ENCODE measurements around the gene TMCC3.
A peak's percentile ranks its signal among the peaks of the same experiment; 100 is the strongest.
"Not testable (repeated sequence)": the region's sequence is repeated elsewhere in the genome, so short reads cannot be mapped to it uniquely, and the experiment has no call there.

Gene TMCC3

DNA sequence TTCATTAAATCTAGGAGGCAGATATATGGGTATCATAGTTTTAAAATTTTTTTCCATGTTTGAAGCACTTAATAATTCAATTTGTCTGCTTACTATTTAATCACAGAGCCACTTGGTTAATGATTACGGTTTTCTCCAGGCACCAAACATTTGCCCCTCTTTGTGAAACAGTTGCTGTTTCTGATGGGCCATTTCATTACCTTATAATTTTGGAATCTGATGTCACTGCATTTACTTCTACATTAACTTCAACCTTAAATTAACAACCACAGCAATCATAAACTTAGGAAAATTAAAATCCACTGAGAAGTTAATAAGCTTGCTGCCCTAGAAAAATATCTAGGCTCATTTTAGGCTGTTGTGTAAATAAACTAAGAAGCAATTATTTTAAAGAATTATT is 17.0 kb downstream of the TMCC3 start:
- DNase-seq = no peak

DNA sequence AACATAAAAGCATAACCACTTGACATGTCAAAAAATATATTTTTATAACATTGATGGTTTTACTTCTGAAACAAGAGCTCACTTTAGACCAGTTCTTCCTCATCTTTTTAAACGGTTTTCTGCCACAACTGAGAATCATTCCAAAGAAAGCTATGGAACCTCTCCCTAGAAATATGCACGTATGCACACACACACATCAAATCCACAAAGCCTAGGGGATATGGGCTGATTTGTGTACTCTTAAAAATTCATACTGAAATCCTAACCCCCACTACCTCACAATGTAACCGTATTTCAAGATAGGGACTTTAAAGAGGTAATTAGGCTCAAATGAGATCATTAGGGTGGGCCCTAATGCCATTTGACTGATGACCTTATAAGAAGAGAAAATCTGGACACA is 19.3 kb downstream of the TMCC3 start:
- DNase-seq = no peak

DNA sequence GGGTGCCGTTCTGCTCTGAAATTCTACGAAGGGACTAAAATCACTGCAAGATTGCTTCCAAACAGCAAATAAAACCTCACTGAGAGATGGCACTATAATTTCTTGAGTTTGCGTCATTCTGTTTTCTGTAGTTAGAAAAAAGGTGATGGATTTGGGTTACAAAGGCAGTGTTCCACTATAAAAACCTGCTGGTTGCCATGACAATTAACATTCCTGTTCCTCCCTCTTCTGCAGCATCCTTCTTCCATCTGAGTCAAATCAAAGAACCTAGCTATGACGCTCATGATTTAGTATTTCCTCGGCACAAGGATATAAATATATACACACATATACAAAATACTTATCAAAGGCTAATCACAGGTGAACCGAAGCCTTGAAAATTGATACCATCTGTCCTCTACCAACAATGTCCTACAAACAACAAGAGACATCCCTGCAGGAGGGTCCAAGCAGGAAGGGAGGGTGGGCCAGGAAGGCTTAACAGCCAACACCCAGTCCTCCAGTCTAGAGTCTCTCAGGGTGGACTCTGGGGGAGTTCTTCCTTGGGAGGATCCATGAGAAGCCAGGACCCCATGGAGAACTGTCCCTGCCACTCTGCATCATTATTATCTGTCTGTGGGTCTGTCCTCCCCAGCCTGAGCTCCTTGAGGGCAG is 21.4 kb downstream of the TMCC3 start:
- no peak for DNase-seq

DNA sequence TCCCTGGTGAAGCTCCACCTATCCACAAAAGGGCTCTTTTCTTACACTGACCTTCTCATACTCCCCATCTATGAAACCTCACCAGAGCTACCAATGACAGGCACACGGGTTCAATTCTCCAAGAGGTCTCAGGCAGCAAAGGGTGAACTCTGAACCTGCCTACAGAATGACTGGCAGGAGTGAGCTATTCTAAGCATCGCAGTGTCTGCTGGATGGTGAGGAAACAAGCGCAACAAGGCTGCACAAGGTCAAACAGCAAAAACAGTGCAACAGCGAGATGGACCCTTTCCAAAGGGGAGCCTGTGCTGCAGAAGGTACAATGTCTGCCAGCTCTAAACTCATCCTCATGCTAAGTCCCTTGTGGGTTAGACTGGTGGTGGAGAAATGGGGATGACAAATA is 22.0 kb downstream of the TMCC3 start:
- DNase-seq = no peak

DNA sequence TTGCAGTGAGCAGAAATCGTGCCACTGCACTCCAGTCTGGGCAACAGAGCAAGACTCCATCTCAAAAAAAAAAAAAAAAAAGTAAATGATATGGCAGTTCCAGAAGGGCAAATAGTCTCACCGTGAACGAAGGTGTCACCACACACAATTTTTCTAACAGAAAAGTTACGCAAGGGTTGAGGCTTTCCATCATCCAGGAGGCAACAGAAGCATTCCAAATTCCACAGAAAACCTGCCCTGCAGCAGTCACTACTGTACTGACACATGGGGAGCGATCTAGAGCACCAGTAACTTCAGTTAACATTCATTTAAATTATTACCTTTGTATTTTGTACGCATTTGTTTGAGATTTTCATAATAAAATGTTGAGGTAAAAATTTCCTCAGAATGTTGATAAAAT is 24.8 kb downstream of the TMCC3 start:
- no peak for DNase-seq

DNA sequence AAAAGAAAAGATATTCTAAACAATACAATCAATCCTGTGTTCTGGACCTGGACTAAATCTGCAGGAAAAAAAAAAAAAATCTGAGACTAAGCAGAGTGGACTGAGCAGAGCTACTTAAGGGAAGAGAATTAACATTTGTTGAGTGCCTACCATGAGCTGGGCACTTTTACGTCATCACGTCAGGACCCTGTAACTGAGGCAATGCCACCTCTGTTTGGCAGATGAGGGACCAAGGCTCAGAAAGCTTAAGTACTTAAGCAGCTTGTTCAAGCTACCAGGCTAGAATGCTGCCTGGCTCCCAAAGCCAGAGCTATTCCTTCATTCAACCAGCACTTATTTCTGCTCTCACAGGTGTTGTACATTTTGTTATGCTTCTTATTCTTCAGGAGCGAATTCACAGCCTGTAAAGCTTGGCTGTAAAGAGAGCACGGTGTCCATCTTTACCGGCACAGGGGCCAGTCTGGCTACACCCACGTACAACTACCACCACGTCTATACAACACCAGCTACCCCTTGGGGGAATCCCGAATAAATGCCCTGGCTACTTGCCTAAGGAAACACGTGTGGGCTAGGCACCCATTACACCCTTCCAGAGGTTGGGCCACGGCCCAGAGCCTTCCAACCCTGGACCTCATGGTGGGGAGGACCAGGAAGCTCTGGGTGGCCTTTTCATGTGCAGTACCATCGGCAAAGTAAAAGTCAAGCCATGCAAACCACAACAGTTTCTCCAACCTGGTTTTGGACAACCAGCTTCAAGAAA is 27.0 kb downstream of the TMCC3 start:
- DNase-seq = no peak

DNA sequence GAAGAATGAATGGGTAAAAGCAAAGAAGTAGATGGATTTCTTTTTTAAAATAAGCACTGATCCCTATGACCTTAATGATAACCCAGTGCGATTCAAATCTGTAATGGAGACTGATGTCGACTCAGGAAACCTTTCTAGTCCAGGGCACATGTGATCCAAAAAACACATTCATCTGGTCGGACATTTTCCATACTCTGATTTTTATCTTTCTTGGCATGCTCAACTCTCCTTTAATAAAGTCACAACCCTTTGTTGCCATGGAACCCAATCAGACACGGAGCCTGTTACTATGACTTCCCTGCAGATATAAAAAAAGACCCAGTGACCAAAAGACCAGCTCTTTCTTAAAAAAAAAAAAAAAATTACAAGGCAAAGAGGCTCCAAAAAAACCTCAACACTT is 27.9 kb downstream of the TMCC3 start:
- DNase-seq = no peak

DNA sequence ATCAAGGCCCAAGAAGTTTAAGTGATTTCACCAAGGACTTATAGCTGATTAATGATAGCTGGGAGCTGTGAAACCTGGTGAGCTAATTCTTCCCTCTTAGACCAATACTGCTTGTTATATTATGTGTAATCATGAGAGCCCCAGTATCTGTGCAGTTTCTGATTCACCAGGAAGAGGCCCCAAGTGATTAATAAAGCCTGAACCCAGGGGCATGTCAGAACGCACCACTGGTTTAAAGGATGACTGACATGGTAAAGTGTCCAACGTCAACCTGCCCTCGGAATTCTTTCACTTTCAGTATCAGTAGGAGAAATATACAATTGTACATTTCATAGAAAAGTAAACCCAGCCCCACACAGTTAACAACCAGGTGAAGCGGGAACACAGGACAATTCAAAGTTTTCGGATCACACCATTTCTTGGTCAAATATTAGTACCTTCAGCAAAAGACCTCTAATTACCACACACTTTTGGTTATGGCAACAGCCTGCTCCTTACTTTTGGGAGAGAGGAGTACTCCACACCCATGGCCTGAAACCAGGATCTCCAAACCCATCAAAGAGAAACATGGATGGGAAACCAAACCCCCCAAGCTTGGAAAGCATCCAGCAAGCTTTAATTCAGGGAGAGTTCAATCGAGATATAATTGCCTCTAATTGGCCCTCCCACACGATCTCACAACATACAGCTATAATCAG is 28.5 kb downstream of the TMCC3 start:
- peak; percentile 71 for DNase-seq

DNA sequence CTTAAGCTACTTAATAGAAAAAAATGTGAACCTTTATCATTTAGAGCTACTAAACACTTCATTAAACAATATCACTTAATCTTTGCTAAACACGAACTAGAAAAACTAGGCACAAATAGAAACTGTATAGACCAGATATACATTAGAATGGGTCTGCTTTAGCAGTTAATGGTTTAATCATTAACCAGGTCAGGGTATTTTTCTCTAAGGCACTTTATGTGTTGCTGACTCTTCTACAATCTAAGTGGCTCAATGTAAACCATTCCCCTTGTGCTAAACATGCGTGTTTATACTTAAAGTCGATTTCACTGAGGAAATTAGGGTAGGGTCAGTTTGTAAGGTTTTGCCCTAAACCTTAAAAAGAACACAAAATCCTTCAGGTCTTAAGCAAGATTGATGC is 29.7 kb downstream of the TMCC3 start:
- DNase-seq = peak; percentile 84

DNA sequence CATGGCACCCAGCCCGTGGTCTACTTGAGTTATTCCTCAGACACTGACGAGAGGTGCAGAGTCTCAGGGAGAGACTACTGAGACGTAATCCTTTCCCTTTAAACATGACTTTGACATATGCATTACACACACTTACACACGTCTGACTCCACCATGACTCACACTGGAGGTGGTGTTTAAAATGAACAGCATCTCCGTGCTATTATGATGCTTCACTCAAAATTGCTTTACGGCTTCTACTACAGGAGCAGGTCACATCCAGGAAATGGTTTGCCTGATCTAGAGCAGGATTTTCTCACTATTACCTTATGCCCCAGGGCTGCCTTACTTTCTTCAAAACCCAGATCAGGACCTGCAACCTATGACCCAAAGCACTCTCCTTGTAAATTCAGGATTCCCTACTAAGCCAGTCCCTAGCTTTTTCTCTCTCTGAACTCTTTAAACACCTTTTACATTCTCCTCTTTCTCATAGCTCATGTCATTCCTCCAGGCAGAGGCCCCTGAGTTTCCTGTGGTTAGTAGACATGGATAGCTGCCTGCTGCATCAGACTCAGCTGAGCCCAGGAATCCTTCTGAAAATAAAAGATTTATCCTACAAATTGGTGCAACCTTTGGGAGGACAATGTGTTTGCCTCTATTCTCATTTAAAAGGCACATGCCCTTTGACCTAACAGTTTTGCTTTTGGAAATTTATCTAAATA is 31.2 kb downstream of the TMCC3 start:
- peak; percentile 21 for DNase-seq

DNA sequence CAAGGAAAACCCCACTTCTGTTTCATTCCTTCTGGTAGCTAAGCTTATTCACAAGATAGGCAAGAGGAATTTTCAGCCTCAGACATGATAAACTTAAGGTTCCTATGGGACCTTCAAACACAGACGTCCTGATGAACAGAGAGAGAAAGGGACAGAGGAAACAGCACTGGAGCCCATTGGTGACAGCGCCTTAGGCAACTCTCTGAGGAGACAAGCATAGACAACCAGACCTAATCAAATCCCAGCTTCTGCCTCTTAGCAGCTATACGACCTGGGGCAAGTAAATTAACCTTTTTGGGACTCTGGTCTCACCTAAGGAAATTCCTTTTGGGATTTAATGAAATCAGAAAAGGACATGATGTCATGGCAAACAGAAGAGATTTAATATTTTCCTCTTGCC is 33.3 kb downstream of the TMCC3 start:
- DNase-seq = no peak

DNA sequence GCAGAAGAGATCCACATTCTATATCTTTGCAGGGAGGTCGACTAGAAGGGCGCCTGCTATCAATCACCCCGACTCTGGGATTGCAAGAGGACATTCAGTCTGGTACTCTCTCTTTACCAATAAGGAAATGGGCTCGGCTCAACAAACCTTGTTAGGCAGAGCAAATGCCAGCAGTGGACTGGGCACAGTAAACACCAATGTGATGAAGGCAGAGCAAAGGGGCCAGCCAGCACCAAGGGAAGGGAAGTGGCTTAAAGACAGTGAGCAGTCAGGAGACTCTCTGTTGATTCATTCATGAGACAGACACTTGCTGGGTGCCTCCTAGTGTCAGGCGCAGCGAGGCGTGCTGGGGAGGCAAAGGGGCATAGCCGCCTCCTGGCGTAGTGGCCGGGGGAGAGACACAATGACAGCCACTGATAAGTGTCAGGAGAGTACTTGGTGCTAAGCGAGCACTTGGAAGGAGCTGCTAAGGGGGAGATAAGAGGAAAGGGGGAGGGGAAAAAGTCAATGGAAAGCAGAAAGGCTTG is 34.1 kb downstream of the TMCC3 start:
- no peak for DNase-seq

DNA sequence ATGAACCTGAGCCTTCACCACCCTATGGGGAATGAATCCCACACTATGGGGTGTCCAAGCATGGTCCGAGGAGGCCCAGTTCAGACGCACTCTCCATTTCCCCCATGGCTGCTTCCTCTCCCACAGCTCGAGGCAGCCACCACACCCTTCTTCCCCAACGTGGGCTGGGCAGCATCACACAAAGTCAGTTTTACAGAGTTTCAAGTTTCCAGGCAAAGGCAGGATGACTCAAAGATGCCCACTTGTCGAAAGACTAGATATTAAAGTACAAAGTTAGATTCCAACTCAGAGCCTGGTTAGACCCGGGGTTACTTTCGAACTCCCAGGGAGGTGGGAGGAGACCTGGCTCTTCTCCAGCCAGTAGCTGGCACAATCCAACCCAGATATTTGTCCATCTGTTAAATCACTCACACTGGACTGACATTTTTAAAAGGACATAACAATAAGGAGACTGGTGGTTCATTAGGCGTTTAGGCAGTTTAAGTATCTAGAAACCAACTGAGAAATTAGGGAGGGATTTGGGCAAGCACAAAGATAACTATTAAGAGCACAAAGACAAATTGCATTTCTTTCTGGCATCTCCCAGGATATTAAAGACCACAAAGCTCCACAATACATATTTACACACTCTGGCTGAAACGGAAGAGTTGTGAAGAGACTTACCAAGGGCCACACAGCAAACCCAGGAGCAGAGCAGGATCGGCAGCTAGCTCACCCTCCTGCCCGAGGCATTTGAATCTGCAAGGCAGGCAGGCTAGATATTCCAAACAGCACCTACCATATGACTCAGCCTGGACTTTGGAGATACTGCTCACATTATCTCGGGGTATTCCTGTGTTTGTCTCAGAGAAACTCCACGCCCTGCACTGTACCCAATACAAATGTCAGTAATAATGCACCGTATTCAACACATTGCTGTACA is 34.8 kb downstream of the TMCC3 start:
- no peak for DNase-seq

DNA sequence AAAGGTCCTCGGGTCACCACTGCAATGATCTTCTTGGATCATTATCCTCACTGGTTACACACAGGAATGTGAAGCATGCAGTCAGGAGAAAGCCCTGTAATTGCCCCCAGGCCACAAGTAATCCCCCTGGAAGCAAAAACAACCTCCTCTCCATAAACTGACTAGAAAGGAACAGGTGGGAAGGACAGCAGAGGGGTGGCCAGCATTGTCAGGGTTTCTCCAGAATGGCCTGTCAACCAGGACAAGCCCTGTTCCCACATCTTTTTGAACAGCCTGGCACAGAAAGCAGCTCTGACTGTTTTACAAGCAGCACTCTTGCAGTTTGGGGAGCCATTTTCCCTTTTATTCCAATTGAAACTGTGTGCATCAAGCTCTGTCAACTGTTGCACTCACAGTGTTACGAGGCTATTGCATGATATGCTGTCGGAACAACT is 36.1 kb downstream of the TMCC3 start:
- no peak for DNase-seq

DNA sequence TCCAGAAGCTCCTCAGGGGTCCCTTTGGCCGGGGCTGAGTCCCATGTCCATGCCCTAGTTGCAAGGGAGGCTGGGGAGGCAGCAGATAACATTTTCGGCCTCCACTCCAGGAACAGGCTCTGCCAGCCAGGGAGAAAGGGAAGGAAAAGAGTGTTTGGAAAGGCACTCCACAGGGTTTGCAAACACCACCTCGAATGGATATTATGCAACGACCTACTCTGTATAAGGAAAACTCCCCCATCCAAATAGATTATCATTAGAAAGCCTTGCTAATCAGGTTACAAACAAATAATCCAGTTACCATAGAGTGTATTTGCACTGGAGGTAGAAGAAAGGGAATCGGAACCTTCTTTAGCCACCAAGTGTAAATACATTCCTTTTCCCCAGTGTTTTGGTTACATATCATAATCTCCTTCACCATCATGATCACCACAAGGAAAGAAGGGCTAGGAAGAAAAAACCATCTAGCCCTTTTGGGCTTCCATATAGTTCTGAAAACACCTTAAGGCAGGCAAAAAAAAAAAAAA is 40.4 kb downstream of the TMCC3 start:
- DNase-seq = peak; percentile 52

DNA sequence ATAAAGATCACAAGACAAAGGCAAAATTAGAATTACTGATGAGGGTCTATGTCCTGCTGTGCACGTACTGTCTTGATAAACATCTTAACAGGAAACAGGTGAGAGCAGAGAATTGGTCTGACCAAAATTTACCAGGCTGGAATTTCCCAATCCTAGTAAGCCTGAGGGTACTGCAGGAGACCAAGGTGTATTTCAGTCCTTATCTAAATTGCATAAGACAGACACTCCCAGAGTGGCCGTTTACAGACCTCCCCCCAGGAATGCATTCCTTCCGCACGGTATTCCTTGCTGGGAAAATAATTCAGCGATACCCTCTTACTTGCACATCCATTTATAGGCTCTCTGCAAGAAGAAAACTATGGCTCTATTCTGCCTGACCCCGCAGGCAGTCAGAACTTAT is 43.5 kb downstream of the TMCC3 start:
- not testable (repeated sequence) for DNase-seq

DNA sequence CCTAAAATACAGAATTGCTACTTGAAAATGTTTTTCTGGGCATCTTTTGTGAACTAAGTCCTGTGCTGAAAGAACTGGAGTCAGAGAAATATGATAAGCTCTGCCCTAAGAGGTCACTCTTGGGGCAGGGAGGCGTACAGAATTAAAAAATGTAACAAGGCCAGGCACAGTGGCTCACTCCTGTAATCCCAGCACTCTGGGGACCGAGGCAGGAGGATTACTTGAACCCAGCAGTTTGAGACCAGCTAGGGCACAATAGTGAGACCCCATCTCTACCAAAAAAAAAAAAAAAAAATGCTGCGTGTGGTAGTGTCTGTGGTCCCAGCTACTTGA is 46.0 kb downstream of the TMCC3 start:
- DNase-seq = no peak

DNA sequence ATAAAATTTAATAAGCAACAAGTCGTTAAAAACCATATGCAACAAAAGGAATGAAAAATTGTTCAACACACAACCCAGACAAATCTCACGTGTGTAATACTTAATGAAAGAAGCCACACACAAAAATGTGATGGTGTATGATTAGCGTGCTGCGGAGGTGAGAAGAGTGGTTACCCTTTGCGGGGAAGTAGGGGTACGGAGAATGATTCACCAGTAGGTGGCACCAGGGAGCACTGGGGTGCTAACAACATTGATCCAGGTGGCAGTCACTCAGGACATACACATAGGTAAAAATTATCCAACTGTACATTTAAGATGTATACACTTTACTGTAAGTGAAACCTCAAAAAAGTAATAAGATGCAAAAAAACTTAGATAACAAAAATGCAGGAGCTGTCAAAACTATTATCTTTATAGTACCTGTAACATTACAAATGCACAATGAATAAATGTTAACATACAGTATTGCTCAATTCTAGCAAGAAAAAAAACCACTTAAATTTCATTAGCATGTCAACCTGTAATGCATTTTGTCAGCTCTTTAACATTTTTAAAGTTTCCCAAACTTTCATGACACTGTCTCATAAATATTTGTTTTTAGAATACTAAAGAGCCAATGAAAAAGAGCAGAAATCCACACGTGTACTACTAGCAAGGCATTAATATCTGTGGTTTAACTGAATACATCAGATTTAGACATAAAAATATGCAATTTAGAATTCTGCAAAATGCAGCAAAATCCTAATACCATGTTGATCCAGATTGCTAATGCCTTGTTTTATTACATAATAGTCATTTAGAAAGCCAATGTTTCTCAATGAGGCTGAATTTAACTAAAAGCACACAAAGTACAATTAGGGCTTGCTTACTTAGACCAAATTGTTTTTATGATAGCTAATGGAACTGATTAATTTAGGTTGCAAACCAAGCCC is 46.7 kb downstream of the TMCC3 start:
- DNase-seq = peak; percentile 70

DNA sequence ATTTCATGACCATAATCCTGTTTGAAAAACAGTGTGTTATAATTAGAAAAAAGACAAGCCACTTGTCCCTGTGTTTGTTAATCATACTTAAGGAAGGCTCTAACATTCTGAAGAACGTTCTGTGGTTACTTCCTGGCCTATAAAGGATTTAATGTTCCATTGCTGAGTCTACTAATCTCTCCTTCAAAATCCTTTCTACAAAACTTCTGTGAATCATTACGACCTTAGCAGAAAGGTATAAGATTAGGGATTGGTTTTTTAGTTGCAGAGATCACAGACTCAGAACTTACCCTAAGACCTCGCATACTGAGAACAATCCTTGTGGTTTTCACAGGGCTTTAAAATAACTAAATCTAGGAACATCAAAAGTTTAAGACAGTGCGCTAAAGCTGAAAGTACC is 48.3 kb downstream of the TMCC3 start:
- DNase-seq = no peak

DNA sequence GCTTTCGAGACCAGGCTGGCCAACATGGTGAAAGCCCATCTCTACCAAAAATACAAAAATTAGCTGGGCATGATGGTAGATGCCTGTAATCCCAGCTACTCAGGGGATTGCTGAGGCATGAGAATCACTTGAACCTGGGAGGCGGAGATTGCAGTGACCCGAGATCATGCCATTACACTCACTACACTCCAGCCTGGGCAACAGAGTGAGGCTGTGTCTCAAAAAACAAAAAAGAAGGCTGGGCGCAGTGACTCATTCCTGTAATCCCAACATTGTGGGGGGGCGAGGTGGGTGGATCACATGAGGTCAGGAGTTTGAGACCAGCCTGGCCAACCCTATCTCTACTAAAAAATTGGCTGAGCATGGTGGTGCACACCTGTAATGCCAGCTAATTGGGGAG is 49.0 kb downstream of the TMCC3 start:
- not testable (repeated sequence) for DNase-seq

DNA sequence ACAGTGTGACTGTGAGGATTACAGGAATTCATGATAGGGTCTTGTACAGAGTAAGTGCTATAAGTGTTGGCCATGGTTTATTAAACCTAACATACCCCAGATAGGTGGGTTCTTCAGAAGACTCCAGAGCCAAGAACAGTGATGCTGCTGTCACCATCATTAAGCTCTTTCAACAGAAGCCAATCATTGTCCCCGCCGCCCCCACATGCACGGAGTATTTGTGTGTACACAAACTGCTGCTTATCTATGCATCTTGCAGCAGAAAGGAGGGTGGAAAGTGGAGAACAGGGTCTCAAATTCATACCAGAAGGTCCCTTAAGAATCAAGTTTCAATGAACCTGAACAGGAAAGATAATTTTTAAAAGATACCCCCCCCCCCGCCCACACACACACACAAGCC is 51.2 kb downstream of the TMCC3 start:
- DNase-seq = no peak

Measured in DMS53 (cell line).